RKO (cell line): ENCODE measurements around the gene NAA11.

Experiments
- DNase-seq: peaks from one replicate; pipeline ENCODE4 v3.0.0-alpha.2; 2016; ENCODE audit warnings: low spot score

NAA11 gene

DNA sequence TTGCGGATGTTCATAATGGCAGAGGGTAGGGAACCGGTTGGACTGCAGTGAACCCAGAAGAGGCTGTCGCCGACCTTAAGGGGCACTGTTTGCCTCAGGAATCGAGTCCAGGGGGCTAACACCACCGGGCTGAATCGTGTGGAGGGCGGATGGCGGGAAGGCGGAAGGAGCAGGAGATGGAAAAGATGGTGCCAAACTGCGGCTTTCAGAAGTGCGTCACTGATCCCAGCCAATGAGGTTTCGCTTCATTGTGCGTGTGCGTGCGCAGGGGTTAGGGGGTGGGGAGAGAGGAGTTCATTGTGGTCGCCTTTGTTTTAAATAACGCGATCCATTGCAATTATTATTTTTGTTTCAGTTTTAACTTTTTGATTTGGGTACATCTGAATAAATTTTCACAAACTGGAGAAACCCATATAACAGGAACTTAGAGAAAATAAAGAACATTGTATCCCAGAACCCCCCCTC is at the start of gene NAA11:
Gene NAA11, minus strand, starts transcription at position 198 of the 465 bp plus-strand sequence. Its CDS starts 184 bp downstream, at position 14.
- DNase-seq, result no peak

DNA sequence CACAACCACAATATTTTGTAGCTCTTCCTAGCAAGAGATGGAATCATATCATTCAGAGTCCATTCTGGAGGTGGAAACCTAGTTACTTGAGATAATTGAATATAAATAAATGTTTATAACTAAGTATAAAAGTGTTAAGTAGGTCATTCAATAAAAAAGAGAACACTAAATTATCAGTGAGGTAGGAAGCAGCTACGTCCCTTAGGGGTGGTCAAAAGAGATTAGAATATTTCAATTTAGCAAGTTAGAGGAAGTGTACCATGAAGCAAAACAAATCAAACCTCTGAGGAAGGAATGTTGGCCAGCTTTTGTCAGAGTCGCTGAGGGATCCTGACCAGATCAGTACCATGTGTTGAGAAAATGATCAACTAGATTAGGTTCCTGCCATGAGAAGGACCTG is 44.2 kb upstream of the NAA11 start:
- no peak for DNase-seq

DNA sequence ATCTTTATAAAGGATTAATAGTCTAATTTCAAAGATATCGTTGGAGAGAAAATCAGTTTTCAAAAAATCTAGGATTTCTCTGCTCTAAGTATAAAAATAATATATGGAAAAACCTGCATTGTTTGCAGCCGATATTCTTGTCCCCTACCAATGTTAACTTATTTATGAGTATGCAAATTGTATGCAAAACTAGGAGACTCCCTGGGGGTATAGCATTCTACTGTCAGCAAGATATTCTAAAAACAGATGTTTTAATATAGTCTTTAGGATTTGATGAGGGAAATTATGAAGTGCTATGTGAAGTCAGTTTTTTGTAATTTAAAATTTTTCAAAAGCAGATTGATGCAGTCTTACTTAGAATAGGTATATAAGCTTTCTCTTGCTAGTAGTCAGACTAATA is 41.2 kb upstream of the NAA11 start:
- no peak for DNase-seq

DNA sequence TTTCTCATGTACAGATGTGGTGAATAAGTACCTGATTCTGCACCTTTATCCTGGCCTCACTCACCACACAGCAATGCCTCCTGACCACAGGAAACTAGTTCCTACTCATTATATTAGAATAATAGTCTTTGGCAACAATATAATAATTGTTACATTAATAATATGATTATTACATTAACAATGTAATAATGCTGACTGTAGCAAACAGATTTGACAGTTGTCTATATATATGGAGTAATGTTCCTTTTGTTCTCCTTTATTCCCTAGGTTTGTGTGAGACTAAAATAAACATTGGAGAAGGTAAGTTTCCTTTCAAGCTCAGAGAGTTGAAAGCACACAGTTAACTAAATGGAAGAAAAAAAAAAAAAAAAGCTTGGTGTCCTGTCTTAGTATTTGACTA is 40.6 kb upstream of the NAA11 start:
- no peak for DNase-seq

DNA sequence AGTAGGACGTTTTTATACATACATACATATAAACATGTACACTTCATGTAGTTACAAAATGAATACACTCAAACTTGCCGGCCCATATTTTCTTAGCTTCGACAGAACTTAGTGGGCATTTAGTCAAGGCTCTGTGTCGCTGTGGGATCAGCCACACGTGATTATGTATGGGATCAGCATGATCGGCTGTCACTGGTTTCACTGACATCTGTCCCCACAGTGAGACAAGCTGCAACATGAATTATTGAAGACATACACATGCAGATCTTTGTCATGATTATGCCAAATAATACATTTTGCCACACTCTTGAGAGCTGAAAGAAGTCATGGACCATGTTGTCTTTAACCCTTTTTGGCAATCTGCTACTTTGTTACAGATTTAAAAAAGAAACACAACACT is 38.2 kb upstream of the NAA11 start:
- no peak for DNase-seq

- DNase-seq, result no peak
These were observed 36.8 kb upstream of the NAA11 start for GRCh38 chr4:79362626-79363025.

DNA sequence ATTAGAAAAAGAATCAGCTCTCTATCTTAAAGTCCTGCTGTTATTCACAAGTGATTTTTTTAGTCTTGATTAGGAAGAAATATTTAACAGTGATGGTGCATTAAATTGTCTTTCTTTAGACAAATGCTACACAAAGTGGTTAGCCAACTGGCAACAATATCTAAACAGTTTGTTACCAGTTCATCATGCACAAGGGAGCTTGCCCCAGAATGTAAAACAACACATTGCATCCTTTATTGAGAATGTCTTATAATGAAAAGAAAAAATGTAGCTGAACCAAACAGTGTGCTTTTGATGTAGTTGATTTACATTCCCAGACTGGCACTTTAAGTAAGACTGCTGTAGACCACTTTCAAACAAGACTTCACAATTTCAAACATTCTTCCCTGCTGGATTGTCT is 34.1 kb upstream of the NAA11 start:
- DNase-seq, result no peak

- no peak for DNase-seq
These were observed 32.6 kb upstream of the NAA11 start for GRCh38 chr4:79358438-79358837.

GRCh38 chr4:79357365-79357764 is 31.5 kb upstream of the NAA11 start:
- no peak for DNase-seq

- DNase-seq, result no peak
These were observed 27.2 kb upstream of the NAA11 start for GRCh38 chr4:79353075-79353474.

DNA sequence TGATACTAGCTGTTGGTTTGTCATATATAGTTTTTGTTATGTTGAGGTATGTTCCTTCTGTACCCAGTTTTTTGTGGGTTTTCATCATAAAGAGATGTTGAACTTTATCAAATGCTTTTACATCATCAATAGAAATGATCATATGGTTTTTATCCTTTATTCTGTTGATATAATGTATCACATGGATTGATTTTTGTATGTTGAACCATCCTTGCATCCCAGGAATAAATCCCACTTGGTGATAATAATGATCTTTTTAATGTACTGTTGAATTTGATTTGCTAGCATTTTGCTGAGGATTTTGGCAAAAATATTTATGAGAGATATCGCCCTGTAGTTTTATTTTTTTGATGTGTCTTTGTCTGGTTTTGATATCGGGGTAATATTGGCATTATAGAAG is 22.5 kb upstream of the NAA11 start:
- DNase-seq, result no peak

GRCh38 chr4:79341893-79342653 is 16.2 kb upstream of the NAA11 start:
- no peak for DNase-seq

DNA sequence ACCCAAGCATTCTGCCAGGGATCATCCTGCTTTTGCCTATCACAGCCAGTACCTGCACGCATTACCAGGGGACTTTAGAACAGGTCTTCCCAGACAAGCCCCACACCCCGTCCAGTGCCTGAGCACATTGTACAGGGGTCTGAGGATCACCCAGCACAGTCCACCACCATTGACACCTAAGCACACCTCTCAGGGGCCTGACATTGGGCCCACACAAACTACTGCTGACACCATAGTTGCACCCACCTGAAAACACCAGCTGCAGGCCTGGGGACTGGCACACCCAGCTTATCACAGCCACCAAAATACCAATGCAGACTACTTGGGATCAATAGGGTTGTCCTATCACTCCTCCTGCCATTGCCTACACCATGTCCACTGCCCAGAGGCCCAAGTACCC is 14.7 kb upstream of the NAA11 start:
- no peak for DNase-seq

DNA sequence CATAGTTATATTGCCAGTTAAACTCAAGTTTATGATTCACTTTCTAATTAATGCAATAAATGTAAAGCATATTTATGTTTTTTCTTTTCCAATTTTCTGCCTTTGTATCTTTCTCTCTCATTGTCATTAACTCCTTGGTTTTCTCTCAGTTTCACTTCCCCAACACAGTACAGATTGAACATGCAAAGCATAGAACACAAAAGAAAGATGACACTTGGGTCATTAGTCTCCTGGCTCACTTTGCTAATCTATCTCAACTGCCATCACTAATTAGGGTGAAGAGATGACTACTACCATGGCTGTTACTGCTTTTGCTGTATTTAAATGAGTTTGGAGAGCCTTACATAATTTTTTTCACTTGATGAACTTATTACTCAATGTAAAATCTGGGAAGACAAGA is 12.3 kb upstream of the NAA11 start:
- no peak for DNase-seq

DNA sequence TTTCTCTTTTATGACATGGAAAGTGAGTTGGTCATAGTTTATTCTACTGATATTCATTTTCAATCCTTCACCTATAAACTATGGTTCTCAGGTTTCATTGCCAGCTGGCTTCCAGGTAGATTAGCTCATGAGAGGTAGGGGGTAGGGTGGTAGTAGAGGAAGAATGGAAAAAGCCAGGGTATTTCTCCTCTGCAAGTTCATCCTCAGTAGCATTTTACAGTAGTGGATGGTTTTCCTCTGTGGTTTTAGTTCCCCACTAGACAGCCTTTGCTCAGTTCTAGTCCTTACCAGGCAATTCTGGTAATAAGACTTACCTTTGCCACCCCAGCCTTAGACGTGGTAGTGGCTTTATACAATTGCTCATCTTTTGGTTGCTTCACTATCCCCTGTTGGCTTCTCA is 8.9 kb upstream of the NAA11 start:
- DNase-seq, result no peak

DNA sequence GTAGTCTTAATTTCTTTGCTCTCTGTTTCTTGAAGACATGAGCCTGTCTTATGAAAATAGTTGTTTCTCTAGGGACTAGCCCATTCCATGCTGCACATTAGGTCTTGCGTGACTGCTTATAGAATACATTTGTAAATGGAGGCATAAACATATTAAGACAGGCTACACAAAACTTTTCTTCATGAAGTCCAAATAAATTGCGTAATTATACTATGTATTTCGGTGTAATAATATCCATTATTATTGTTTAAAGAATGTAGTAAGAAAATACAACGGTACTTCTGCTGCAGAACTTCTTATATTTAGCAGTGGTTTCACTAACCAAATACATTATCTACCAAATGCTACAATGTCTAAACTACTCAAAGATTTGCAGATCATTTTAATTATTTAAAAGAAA is 8.5 kb upstream of the NAA11 start:
- DNase-seq, result no peak

- DNase-seq, result peak; percentile 9
These were observed 5.4 kb upstream of the NAA11 start for GRCh38 chr4:79331126-79331876.

- no peak for DNase-seq
These were observed 4.9 kb upstream of the NAA11 start for GRCh38 chr4:79330720-79331119.

DNA sequence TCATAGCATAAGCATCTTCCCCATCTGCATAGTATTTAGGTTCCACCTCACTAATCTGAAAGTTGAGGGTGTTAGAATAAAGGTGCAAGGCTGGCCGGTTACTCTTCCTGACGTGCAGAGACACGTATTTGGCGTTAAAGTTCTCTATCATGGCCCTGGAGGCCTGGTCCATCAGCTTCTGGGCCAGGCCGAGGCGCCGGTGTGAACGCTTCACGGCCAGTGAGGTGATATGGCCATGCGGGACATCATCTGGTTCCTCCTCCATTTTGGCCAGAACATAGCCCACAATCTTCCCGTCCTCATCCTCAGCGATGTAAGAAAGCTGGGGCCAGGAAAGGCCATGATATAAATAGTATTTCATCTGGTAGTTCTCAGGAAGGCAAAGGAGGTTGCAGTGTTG is 425 bp downstream of the NAA11 start:
- DNase-seq, result no peak

GRCh38 chr4:79319975-79320374 is 5.9 kb downstream of the NAA11 start:
- no peak for DNase-seq

DNA sequence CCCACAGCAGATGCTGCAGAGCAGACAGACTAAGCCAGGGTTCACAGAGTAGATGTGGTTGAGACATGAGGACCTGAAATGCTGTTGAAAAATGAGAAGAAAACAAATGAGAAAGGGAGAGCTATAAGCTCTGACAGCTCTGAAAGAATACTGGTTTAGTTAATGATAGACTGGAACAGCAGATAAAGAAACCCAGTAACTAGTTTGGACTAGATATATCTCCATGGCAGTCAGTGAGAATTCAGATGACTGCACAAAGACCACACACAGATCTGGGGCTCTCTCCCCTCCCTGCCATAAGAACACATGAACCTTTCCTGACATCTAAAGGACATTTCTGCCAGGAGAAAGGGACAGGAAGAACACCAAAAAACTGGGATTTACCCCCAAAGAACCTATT is 8.2 kb downstream of the NAA11 start:
- no peak for DNase-seq

GRCh38 chr4:79315891-79316290 is 10.0 kb downstream of the NAA11 start:
- no peak for DNase-seq

GRCh38 chr4:79311279-79311678 is 14.6 kb downstream of the NAA11 start:
- no peak for DNase-seq

DNA sequence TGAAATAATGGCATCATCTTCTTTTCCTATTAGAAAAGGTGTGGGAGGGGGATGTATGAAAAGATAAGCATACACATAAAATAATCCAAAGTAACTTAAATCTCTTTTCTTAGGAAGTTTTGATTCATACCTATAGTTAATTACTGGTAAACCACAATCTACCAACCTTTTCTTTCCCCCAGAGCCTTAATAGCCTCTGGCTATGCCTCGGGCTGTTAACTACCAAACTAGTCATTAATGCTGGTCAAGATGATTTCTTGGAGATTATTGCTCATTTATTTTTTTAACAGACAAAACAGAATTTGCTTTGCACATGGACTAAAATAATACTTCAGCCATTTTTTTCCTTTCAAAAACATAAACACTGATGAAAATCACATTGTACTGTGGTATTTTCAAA is 16.9 kb downstream of the NAA11 start:
- DNase-seq, result no peak
